Stimulated activated naive CD8-positive, alpha-beta T cell treated with anti-CD3 and anti-CD28 coated beads, Interleukin-15, amount 100 ng/mL, for 72 hours (primary cell): ENCODE results near the gene ADAM15.

ENCODE experiments used
- ATAC-seq: fragments of 150-1000 bp; cut with Tn5 transposase; 2 replicates; pipeline ENCODE4 v1.10.0; 2021; ENCODE audit warnings: mild to moderate bottlenecking, moderate library complexity
- DNase-seq, 2 donors: peaks; one replicate each; pipeline ENCODE4 v3.0.0; 2021 to 2022
- H3K27ac Mint-ChIP-seq, 2 donors: one replicate each; pipeline ENCODE4 v1.8.0; 2022; ENCODE audit warnings: mild to moderate bottlenecking in 2 of 2, mixed read lengths in 2 of 2, moderate library complexity in 2 of 2
- H3K27me3 Mint-ChIP-seq: one replicate; pipeline ENCODE4 v1.8.0; 2022; ENCODE audit warnings: mixed read lengths
- H3K4me1 Mint-ChIP-seq: one replicate; pipeline ENCODE4 v1.8.0; 2022; ENCODE audit warnings: mild to moderate bottlenecking, mixed read lengths
- H3K4me3 Mint-ChIP-seq, 2 donors: one replicate each; pipeline ENCODE4 v1.8.0; 2022; ENCODE audit warnings: mild to moderate bottlenecking in 2 of 2, mixed read lengths in 2 of 2, moderate library complexity in 1 of 2
- H3K9me3 Mint-ChIP-seq, 2 donors: one replicate each; pipeline ENCODE4 v1.8.0; 2022; ENCODE audit warnings: mixed read lengths in 2 of 2

The ADAM15 gene

GRCh38 chr1:155051777-155052398 is 772 bp downstream of the ADAM15 start:
- Mint-ChIP-seq H3K27me3 (no peaks in the 10 kb centered on the region), H3K27ac (peak overlapping the region in 1 of 2 donors; percentile 52), H3K4me3 (peak overlapping the region; percentile 87 to 93), H3K9me3 (no peaks in the 10 kb centered on the region), H3K4me1 (peaks cover 32% of the 10 kb centered on the region)
- ATAC-seq (peak; percentile 54), DNase-seq (peak; percentile 38 to 41)

GRCh38 chr1:155052439-155053395 is 1.6 kb downstream of the ADAM15 start:
- ATAC-seq (peak; percentile 43), DNase-seq (peak in 1 of 2 donors; percentile 34)
- H3K27me3 Mint-ChIP-seq: no peaks in the 10 kb centered on the region
- H3K27ac Mint-ChIP-seq: peak overlapping the region; percentile 49 to 88
- peaks cover 32% of the 10 kb centered on the region for H3K4me1 Mint-ChIP-seq
- peak overlapping the region; percentile 87 to 93 for H3K4me3 Mint-ChIP-seq
- H3K9me3 Mint-ChIP-seq: no peaks in the 10 kb centered on the region

GRCh38 chr1:155053531-155054105 is 2.5 kb downstream of the ADAM15 start:
- H3K4me3 Mint-ChIP-seq: peak overlapping the region in 1 of 2 donors; percentile 87

GRCh38 chr1:155057104-155057503 is 6.0 kb downstream of the ADAM15 start:
- Mint-ChIP-seq H3K9me3 (no peaks in the 10 kb centered on the region), H3K4me1 (peaks cover 25% of the 10 kb centered on the region), H3K27ac (no peak overlapping the region), H3K27me3 (no peaks in the 10 kb centered on the region), H3K4me3 (no peak overlapping the region)
- ATAC-seq: no peak
- no peak for DNase-seq

More at GRCh38 chr1:155053531-155054105, 2.5 kb downstream of the ADAM15 start:
- no peak overlapping the region for H3K27ac Mint-ChIP-seq
- no peaks in the 10 kb centered on the region for H3K27me3 Mint-ChIP-seq
- H3K4me1 Mint-ChIP-seq: peaks cover 32% of the 10 kb centered on the region
- DNase-seq (no peak), ATAC-seq (no peak)
- no peaks in the 10 kb centered on the region for H3K9me3 Mint-ChIP-seq

- no peak for DNase-seq
- Mint-ChIP-seq H3K4me1 (peaks cover 25% of the 10 kb centered on the region), H3K4me3 (no peak overlapping the region), H3K9me3 (no peaks in the 10 kb centered on the region), H3K27me3 (no peaks in the 10 kb centered on the region), H3K27ac (no peak overlapping the region)
- ATAC-seq: no peak
Observed at GRCh38 chr1:155057788-155058211, 6.7 kb downstream of the ADAM15 start.

GRCh38 chr1:155060736-155061135 is 9.6 kb downstream of the ADAM15 start:
- peak overlapping the region in 1 of 2 donors; percentile 69 for H3K27ac Mint-ChIP-seq
- ATAC-seq (no peak), DNase-seq (no peak)
- H3K4me1 Mint-ChIP-seq: peaks cover 35% of the 10 kb centered on the region
- no peaks in the 10 kb centered on the region for H3K9me3 Mint-ChIP-seq
- H3K4me3 Mint-ChIP-seq: no peak overlapping the region
- H3K27me3 Mint-ChIP-seq: no peaks in the 10 kb centered on the region

- Mint-ChIP-seq H3K27ac (no peak overlapping the region), H3K4me3 (peak overlapping the region in 1 of 2 donors; percentile 52), H3K4me1 (peaks cover 40% of the 10 kb centered on the region), H3K9me3 (no peaks in the 10 kb centered on the region), H3K27me3 (no peaks in the 10 kb centered on the region)
- ATAC-seq (peak; percentile 77), DNase-seq (peak; percentile 95 to 97)
Observed at GRCh38 chr1:155061381-155062150, 10.4 kb downstream of the ADAM15 start.

GRCh38 chr1:155062151-155062686 is 11.1 kb downstream of the ADAM15 start:
- H3K4me1 Mint-ChIP-seq: peaks cover 46% of the 10 kb centered on the region
- no peaks in the 10 kb centered on the region for H3K9me3 Mint-ChIP-seq
- no peak overlapping the region for H3K27ac Mint-ChIP-seq
- H3K4me3 Mint-ChIP-seq: peak overlapping the region in 1 of 2 donors; percentile 85
- DNase-seq (no peak), ATAC-seq (no peak)
- H3K27me3 Mint-ChIP-seq: no peaks in the 10 kb centered on the region

- Mint-ChIP-seq H3K4me3 (peak overlapping the region; percentile 85 to 91), H3K4me1 (peaks cover 46% of the 10 kb centered on the region), H3K27me3 (no peaks in the 10 kb centered on the region), H3K27ac (no peak overlapping the region), H3K9me3 (no peaks in the 10 kb centered on the region)
- peak; percentile 58 for ATAC-seq
- peak; percentile 79 to 85 for DNase-seq
Observed at GRCh38 chr1:155062702-155063411, 11.7 kb downstream of the ADAM15 start.

- peak; percentile 83 for ATAC-seq
- peak; percentile 73 to 77 for DNase-seq
- Mint-ChIP-seq H3K27ac (peak within 1 kb of the TSS in 1 of 2 donors; percentile 0), H3K4me3 (peak within 1 kb of the TSS; percentile 85 to 91), H3K27me3 (no peaks in the 10 kb centered on the region), H3K4me1 (peaks cover 50% of the 10 kb centered on the region), H3K9me3 (no peaks in the 10 kb centered on the region)
Observed at GRCh38 chr1:155063550-155064110, 12.5 kb downstream of the ADAM15 start, which contains the start of gene EFNA4. EFNA4 (plus strand) TSS chr1:155063740; CDS start chr1:155063824, 84 bp downstream.

- Mint-ChIP-seq H3K4me3 (peak overlapping the region; percentile 78 to 85), H3K9me3 (no peaks in the 10 kb centered on the region), H3K27me3 (no peaks in the 10 kb centered on the region), H3K4me1 (peaks cover 52% of the 10 kb centered on the region), H3K27ac (peak overlapping the region in 1 of 2 donors; percentile 0)
- peak; percentile 31 for ATAC-seq
- peak in 1 of 2 donors; percentile 52 for DNase-seq
Observed at GRCh38 chr1:155064111-155064831, 13.2 kb downstream of the ADAM15 start.

- Mint-ChIP-seq H3K4me1 (peaks cover 52% of the 10 kb centered on the region), H3K27me3 (no peaks in the 10 kb centered on the region), H3K9me3 (no peaks in the 10 kb centered on the region), H3K4me3 (peak overlapping the region; percentile 78 to 85), H3K27ac (no peak overlapping the region)
- DNase-seq: no peak
- no peak for ATAC-seq
Observed at GRCh38 chr1:155064832-155065429, 13.8 kb downstream of the ADAM15 start.

GRCh38 chr1:155066777-155067176 is 15.7 kb downstream of the ADAM15 start:
- Mint-ChIP-seq H3K27ac (no peak overlapping the region), H3K4me3 (no peak overlapping the region), H3K27me3 (peaks cover 5% of the 10 kb centered on the region), H3K9me3 (no peaks in the 10 kb centered on the region), H3K4me1 (peaks cover 61% of the 10 kb centered on the region)
- DNase-seq: no peak
- ATAC-seq: no peak
